HG03520 (cell line): ENCODE results near the gene C9orf152.
A peak's percentile ranks its signal among the peaks of the same experiment; 100 is the strongest.
"Not testable (repeated sequence)": the region's sequence is repeated elsewhere in the genome, so short reads cannot be mapped to it uniquely, and the experiment has no call there.

Source experiments
- ATAC-seq: cut with Tn5 transposase; IDR thresholded peaks from one replicate; pipeline ENCODE4 v1.9.1; 2021; ENCODE audit warnings: mild to moderate bottlenecking, moderate library complexity; ENCODE audit not compliant: unreplicated experiment

The C9orf152 gene, protein sequence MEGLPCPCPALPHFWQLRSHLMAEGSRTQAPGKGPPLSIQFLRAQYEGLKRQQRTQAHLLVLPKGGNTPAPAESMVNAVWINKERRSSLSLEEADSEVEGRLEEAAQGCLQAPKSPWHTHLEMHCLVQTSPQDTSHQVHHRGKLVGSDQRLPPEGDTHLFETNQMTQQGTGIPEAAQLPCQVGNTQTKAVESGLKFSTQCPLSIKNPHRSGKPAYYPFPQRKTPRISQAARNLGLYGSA

DNA sequence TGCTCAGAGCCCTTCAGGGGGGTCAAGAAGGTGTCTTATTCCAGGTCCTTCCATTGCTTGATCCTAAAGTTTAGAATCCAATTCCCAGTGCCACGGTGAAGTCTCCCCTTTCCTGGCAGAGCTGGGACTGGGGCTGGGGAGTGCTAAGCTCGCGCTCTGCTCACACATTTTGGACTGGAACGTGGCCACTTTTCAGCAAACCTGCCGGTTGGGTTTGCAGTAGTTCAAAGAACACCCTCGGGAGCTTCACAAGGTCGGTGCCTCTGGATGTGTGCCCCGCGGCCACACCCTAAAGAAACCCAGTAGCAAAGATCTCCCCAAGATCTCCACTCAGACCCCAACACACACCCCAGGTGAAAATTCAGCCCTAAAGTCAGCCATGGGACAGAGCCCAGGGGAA is at the start of gene C9orf152:
Gene C9orf152 (minus strand): TSS at position 129 of the 400 bp plus-strand sequence. CDS start 580 bp downstream, outside the sequence.
- no peak for ATAC-seq

DNA sequence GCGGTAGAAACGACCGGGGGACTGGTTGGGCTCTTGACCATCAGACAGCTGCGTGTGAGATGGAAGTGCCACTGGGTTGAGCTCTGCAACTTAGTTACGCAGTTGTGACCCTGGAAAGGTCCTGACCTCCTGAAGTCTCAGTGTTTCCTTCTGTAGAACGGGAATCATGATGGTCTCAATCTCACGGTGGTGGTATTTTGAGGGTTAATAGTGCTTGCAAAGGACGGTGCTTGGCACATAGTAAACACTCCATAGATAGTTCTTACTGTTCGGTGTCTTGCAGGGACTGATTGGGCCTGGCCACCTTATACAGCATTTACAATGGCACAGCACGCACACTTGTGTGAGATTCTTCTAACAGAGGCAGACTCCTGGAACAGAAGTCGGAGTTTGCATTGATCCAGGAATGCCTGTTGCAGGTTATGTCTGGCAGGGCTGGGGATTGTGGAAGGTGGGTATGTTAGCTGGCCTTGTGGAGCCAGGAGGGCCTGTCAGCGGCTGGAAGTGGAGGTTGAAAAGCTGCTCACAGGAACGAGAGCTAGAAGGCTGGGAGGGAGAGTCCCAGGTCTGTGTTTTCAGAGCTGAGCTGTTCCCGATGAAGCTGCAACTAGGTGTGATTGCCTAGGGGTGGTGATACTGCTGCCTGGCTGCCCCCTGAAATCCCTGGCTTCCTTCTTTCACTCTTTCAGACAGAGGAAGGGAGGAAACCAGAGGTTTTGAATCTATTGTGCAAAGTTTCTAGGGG is 49.3 kb upstream of the C9orf152 start:
- peak; percentile 0 for ATAC-seq

DNA sequence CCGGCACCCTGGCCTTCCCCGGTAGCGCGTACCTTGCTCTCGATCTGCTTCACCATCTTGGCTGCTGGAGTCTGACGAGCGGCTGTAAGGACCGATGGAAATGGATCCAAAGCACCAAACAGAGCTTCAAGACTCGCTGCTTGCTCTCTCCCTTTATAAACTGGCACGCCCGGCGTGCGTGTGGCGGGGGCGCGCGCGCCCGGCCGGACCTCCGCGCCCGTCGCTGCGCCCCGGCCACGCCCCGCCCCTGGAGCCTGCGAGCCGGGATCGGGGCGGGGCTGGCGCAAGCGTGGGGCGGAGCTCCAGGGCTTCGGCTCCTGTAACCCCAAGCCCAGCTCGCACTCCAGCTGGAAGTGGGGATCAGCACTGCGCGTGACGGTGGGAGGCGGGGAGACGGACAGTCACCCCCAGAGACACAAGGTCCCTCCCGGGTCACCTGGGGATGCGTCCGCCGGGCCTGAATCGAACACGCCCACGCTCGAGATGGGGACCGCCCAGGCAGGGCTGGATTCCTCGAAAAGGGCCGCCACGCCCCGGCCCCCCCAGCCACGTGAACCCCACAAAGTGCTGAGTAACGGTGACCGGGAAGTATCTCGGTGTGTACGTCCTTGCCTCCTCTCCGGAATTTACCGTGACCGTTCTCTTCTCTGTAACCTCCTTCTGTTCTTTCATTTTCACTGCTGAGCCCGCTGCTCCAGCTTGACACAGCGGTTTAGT is 48.6 kb upstream of the C9orf152 start, which contains the start of gene TXN:
Gene TXN (minus strand): TSS at position 128 of the 717 bp plus-strand sequence. CDS start 72 bp downstream, at position 56.
- ATAC-seq: peak; percentile 64

DNA sequence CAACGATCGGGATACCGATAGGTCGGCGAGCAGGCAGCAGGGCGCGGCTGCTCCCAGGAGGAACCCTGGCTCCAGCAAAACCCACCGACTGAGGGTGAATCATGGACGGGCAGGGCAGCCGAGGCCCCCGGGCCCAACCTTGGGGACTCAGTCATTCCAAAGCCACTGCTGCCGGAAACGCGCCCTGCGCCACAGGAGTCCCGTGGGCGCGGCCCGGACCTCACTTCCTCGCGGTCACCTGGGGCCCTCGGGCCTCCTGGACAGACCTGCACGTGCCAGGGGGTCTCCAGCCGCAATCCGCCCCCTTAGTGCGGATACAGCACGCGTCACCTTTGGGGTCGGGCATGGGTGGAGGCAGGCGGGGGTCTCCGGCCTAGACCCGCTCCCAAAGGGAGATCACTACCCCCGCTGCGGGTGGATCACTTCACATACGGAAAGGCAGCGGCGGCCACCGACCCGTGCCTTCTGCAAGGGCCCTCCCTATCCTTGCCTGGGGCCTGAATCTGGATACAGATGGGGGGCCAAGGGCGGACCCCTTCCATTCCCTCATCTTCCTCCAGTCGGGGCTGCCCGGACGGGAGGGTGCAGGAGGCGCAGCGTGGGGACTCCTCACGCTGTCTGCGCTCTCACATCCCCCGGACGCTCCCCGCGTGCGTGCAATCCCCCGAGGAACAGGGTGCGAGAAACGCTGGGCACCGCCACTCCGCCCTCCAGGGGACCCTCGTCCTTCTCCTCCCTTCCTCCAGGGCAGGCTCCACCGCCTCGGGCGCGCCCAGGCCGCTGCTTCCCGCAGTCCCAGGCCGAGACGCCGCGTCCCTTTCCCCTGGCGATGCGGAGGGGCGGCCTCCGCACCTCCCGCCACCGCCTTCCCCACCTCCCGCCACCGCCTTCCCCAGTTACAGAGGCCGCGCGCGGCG is 47.8 kb upstream of the C9orf152 start:
- ATAC-seq: peak; percentile 13

DNA sequence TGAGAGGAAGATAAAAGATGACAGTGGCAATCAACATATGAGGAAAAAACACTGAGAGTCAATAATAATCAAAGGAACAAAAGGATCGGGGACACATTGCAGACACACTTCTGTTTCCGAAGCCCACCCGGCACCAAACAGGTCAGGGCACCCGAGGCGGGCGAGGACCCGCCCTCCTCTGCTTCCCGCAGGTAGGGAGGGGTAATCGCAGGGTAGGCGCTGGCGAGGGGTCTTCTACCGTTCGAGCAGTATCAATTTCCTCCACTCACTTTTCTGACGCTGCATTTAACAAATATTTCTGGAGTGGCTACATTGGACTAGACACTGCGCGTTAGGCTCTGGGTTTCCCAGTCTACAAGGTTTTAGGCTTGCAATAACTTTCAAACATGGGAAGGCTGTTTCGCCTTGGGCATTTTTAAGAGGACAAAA is 47.1 kb upstream of the C9orf152 start:
- ATAC-seq: no peak

DNA sequence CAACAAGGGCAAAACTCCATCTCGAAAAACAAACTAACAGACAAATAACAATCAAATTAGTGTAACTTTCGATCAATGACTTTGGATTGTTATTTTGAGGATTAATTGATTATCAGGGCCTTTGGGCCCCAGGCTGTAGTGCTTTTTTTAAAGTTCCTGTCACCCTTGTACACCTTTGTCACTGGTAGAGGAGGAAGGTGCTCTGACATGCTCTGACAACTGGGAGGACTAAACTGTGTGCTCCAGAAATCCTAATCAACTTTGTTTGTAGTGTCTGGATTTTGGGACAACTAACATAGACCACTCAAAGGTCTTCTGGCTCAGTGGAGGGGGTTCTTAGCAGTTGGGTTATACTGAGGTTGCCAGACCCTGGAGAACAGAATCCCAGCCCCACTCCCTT is 46.5 kb upstream of the C9orf152 start:
- ATAC-seq: no peak

DNA sequence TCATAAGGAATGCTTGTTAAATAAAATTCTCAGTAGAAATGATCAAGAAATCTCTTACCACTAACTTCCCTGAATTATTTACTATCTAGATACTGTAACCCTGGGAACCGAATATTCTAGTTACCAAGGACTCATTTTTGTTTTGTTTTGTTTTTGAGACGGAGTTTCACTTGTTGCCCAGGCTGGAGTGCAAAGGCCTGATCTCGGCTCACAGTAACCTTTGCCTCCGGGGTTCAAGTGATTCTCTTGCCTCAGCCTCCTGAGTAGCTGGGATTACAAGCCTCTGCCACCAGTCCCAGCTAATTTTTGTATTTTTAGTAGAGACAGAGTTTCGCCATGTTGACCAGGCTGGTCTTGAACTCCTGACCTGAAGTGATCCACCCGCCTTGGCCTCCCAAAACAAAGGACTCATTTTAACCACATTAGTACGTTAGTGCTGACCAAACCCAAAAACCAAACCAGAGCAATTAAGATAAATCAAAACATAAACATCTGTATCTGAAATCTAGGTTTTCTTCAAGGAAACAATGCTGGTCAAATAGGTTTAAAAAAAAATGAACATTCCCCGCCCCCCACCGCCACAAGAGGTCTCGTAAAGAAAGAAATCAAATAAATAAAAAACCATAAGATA is 44.7 kb upstream of the C9orf152 start:
- no peak for ATAC-seq

DNA sequence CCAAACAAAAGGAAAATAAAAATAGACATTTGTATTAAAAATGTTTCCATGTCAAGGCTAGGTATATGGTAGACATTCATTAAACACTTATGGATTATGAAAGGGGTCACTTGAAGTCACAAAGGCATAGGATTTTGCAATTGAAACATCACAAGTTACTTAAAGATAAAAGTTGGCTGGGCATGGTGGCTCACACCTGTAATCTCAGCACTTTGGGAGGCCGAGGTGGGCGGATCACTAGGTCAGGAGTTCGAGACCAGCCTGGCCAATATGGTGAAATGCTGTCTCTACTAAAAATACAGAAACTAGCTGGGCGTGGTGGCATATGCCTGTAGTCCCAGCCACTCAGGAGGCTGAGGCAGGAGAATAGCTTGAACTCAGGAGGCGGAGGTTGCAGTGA is 43.8 kb upstream of the C9orf152 start:
- not testable (repeated sequence) for ATAC-seq

DNA sequence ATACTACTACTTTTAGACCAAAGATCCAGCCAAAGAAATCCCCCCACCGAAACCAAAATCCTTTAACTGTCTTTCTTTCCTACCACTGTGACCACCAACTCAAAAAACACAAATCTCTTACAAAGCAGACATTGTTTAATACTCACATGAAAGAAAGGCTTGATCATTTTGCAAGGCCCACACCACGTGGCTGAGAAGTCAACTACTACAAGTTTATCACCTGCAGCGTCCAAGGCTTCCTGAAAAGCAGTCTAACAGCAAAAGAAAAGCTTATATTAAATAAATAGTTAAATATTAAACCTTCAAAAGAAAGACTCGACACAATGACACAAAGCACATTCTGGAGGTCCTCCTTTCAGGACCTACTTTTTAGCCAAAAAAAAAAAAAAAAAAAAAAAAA is 43.3 kb upstream of the C9orf152 start:
- ATAC-seq: no peak

DNA sequence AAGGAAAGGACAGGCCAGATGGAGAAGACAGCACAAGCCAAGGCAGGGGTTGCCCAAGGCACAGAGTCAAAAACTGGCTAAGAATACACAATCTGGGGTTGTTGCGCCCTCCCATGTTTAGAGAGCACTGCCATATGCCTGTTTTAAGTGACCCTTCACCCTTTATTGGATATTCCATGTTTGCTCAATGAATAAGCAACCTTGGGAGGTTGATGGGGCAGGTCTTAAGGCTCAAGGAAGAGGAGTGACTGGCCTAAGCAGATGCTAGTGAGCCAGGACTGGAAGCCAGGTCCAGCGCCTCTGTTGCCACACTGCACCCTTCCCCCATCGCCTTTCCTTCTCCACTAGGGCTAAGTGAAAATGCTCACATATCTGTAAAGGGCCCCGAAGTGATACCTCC is 41.6 kb upstream of the C9orf152 start:
- ATAC-seq: no peak

DNA sequence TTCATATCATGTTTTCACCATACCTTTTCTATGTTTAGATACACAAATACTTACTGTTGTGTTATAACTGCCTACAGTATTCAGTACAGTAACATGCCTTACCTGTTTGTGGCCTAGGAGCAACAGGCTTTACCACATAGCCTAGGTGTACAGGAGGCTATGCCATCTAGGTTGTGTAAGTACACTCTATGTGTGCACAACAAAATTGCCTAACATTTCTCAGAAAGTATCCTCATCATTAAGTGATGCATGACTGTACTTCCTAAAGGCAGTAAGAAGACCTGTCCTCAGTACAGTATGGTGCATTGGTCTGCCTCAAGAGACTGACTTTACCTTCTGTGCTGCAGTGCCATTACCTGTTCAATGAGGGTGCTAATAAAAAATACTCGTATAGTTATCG is 40.4 kb upstream of the C9orf152 start:
- ATAC-seq: no peak

DNA sequence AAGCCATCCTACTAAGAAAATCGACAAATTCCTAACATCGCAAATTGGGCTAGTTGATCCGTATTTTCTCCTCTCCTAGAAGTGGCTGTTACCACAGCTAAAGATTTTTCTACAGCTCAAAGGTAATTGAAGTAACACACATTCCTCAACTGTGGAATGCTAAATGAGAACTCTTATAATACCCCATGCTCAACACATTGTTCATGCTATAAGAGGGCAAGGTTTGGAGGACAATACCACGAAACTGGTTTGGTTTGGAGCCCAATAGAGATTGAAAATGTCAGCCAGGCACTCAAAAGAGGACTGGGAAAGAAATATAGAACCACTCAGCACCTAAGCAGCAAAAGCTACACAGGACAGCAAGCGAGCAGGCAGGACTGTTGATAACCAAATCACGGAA is 38.3 kb upstream of the C9orf152 start:
- ATAC-seq: no peak

DNA sequence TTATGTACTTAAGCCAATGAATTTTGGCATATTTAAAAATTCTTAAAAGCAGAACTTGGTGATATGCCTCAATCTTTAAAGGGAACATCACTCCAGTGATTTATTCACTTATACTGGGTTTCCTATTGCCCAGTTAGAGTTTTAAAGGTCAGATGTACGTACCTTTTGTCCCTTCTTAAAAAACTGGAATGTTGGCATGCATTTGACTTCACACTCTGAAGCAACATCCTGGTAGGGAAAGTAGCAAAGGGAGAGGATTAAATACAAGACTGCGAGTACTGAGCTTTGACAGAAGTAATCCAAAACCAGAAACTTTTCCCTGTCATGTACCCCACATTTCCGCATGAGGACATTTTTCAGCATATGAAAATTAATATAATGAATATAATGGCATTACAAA is 36.7 kb upstream of the C9orf152 start:
- no peak for ATAC-seq

DNA sequence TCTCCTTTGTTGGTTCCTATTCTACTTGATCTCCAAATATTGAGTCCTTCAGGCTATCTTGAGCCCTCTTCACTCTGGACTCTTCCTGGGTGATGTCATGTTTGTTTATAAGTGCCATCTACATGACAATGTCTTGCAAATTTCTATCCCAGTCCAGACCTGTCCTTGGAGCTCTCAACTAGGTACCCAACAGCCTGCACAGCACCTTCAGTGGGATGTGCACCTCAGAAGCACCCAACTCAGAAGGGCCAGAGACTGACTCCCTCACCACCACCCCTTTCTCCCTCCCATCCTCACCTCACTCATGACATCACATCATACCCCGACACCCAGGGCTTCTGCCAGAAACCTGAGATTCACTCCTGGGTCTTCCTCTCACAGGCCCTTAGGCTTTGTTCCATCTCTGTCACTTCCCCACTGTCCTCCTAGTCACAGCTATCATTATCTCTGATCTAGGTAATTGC is 33.9 kb upstream of the C9orf152 start:
- no peak for ATAC-seq

DNA sequence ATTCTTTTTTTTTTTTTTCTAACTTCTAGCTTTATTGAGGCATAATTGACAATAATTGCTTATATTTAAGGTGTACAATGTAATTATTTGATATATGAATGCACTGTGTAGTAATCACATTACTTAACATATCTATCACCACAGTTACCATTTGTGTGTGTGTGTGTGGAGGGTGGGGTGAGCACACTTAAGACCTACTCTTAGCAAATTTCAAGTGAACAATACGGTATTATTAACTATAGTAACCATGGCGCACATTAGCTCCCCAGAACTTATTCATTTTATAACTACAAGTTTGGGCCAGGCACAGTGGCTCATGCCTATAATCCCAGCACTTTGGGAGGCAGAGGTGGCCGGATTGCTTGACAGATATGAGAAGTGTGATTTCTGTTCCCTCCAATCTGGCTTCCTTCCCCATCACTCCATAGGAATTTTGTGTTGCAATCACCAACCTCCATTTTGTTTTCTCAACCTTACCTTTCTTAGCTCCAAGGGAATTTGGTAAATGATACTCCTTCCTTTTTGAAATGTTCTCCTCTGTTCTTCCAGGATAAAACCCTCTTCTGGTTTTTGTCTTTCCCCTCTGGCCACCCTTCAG is 33.4 kb upstream of the C9orf152 start:
- ATAC-seq: no peak

DNA sequence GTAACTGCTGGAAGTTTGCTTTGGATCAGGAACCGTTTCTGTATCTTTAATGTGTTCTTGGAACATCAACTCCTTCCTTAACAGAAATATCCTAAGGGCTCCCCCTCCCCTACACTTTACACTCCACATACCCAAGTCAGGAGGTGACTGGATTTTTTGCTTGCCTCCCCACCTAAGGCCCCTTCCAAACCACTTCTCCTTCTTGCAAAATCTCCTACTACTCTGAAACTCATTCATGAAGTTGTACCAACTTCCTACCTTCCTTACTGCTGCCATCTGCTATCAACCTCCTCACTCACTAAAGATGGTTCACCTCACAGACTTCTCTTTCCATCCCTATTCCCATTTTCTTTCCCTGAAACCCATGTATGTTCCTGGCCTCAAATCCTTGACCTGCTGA is 32.2 kb upstream of the C9orf152 start:
- ATAC-seq: no peak

DNA sequence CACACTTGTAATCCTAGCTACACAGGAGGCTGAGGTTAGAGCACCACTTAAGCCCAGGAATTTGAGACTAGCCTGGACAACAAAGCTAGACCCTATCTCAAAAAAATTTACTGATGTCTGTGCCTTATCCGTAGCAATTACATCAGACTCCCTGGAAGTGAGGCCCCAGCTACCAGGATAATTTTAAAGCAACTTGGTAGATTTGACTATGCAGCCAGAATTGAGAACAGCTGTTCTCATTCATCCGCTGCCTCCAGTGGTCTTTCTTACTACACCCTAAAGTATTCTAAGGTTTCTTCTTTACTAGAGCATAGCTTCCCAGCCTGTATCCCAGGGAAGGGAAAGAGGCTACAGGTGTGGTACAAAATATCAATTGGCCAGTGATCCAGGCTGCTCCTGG is 20.4 kb upstream of the C9orf152 start:
- ATAC-seq: no peak

DNA sequence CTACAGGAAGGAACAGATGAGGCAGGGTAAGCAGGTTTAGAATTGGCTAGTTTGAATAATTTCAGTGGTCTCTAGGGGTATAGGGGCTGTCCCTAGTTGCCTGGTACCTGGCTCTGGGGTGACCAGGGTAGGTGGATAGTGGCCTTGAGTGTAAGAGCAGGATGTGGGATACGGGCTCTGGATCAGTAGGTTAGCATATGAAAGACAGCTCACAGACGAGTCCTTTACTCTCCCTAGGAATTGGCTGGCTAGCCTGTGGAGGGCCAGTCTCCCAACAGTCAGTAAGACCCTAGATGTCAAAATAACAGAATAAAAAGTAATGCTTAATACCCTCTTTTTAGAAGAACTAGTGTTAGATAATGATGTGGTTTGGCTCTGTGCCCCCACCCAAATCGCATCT is 16.6 kb upstream of the C9orf152 start:
- no peak for ATAC-seq

DNA sequence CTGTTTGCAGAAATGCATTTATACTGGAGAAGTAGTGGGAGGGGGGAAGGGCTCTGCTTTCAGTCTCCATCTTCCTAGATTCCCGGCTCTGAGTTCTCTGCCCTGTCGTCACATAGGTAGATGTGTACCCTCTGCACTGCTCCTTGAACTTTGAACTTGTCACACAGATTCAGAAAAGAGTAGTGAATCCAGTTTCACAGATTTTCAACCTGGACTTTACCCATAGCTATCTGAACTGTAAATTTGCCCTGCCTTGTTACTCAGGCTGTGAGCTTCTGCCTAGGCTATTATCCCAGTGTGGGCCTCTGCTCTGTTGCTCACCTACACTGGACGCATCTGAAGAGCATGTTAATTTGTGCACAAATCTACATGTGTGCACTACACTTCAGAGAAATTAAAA is 12.8 kb upstream of the C9orf152 start:
- ATAC-seq: no peak

DNA sequence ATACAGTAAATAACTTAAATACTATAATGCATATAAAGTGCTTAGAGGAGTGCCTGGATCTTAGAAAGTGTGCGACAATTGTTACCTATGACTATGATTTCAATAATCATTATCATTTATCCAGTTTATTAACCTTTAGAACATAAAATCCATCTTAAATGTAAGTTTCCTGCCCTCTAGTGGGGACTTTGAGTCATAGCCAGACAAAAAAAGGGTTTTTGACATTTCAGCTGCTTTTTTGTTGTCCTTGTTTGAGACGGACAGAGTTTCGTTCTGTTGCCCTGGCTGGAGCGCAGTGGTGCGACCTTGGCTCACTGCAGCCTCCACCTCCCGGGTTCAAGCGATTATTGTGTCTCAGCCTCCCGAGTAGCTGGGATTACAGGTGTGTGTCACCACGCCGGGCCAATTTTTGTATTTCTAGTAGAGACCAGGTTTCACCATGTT is 9.7 kb upstream of the C9orf152 start:
- ATAC-seq: no peak
